SU-DHL-6 (cell line): ENCODE results near the gene NKX2-3.

Source experiments
- EZH2phosphoT487 ChIP-seq: fragments of 200-600 bp; sonication (generic), shearing (Covaris generic); conservative IDR thresholded peaks from 2 replicates; pipeline ENCODE4 v1.6.1; 2018; ENCODE audit warnings: mild to moderate bottlenecking, antibody characterized with exemption, low read length, moderate library complexity, mixed read lengths
- TF ChIP-seq, protein P1 (sequence below): fragments of 200-600 bp; sonication (generic); IDR thresholded peaks from one replicate; pipeline ENCODE4 v1.5.1; 2017; ENCODE audit warnings: antibody characterized with exemption, mild to moderate bottlenecking, low read length, moderate library complexity; ENCODE audit not compliant: insufficient read depth, poor library complexity, severe bottlenecking

GRCh38 chr10:99536338-99537085, 3.8 kb downstream of the NKX2-3 start:
- TF ChIP-seq, protein P1, sequence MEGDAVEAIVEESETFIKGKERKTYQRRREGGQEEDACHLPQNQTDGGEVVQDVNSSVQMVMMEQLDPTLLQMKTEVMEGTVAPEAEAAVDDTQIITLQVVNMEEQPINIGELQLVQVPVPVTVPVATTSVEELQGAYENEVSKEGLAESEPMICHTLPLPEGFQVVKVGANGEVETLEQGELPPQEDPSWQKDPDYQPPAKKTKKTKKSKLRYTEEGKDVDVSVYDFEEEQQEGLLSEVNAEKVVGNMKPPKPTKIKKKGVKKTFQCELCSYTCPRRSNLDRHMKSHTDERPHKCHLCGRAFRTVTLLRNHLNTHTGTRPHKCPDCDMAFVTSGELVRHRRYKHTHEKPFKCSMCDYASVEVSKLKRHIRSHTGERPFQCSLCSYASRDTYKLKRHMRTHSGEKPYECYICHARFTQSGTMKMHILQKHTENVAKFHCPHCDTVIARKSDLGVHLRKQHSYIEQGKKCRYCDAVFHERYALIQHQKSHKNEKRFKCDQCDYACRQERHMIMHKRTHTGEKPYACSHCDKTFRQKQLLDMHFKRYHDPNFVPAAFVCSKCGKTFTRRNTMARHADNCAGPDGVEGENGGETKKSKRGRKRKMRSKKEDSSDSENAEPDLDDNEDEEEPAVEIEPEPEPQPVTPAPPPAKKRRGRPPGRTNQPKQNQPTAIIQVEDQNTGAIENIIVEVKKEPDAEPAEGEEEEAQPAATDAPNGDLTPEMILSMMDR: no peak
- TF ChIP-seq EZH2phosphoT487: no peak
